Measurements from ENCODE around the gene BRINP2.

GRCh38 chr1:177235350-177235749 lies 64.6 kb downstream of the BRINP2 start:
- TF ChIP-seq, protein P1, sequence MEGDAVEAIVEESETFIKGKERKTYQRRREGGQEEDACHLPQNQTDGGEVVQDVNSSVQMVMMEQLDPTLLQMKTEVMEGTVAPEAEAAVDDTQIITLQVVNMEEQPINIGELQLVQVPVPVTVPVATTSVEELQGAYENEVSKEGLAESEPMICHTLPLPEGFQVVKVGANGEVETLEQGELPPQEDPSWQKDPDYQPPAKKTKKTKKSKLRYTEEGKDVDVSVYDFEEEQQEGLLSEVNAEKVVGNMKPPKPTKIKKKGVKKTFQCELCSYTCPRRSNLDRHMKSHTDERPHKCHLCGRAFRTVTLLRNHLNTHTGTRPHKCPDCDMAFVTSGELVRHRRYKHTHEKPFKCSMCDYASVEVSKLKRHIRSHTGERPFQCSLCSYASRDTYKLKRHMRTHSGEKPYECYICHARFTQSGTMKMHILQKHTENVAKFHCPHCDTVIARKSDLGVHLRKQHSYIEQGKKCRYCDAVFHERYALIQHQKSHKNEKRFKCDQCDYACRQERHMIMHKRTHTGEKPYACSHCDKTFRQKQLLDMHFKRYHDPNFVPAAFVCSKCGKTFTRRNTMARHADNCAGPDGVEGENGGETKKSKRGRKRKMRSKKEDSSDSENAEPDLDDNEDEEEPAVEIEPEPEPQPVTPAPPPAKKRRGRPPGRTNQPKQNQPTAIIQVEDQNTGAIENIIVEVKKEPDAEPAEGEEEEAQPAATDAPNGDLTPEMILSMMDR (IDR thresholded peaks at IDR 0.05; ENCODE audit: low read depth, low read length, missing input control): no peak
- TF ChIP-seq HNF4A (conservative IDR thresholded peaks at IDR 0.05): no peak
- no peak for TF ChIP-seq MAX (IDR thresholded peaks at IDR 0.05)
- no peak for TF ChIP-seq RXRA (IDR thresholded peaks at IDR 0.05)
- TF ChIP-seq FOXA2 (IDR thresholded peaks at IDR 0.05): no peak
- no peak for TF ChIP-seq YY1 (IDR thresholded peaks at IDR 0.05)
- TF ChIP-seq RAD21 (IDR thresholded peaks at IDR 0.05): no peak
- TF ChIP-seq GABPA (IDR thresholded peaks at IDR 0.05 in 1 of 2, conservative IDR thresholded peaks at IDR 0.05 in 1 of 2): no peak
- TF ChIP-seq REST (IDR thresholded peaks at IDR 0.05): no peak
- TF ChIP-seq TAF1 (conservative IDR thresholded peaks at IDR 0.05): no peak
- no peak for TF ChIP-seq JUND (IDR thresholded peaks at IDR 0.05)
- no peak for TF ChIP-seq SP1 (IDR thresholded peaks at IDR 0.05)
